Naive thymus-derived CD4-positive, alpha-beta T cell (primary cell): ENCODE results near the gene CAMKK2. TPM values are rescaled to one million over a fixed set of nuclear protein-coding genes. Genes with fewer than 3 reads are reported as not detected.
A peak's percentile ranks its signal among the peaks of the same experiment; 100 is the strongest.
"Not testable (repeated sequence)": the region's sequence is repeated elsewhere in the genome, so short reads cannot be mapped to it uniquely, and the experiment has no call there.

ENCODE experiments used
- ATAC-seq: fragments of 150-1000 bp; cut with Tn5 transposase; 2 replicates; pipeline ENCODE4 v1.10.0; 2021; ENCODE audit warnings: mild to moderate bottlenecking, moderate library complexity
- CTCF ChIA-PET: fragments of 350-600 bp; sonication (Branson Sonifier 250); formaldehyde crosslinking; loops from one replicate; lab custom pipeline; 2021; ENCODE audit warnings: antibody characterized with exemption; lab: Charles Lee
- POLR2A ChIA-PET: fragments of 350-600 bp; sonication (Branson Sonifier 250); formaldehyde crosslinking; loops from one replicate; lab custom pipeline; 2021; ENCODE audit warnings: antibody characterized with exemption, inconsistent platforms; lab: Charles Lee
- DNase-seq, 9 donors: peaks; one replicate each; pipeline versions ENCODE4 v3.0.0 to v3.0.0-alpha.2; 2020 to 2022; ENCODE audit warnings: mixed read lengths in 1 of 9
- H3K27ac ChIP-seq: one replicate; pipeline ENCODE4 v1.7.0; 2013; ENCODE audit warnings: mild to moderate bottlenecking, low read depth, low read length, moderate library complexity
- H3K27me3 ChIP-seq, 2 donors: one replicate each; pipeline ENCODE4 v1.7.0; 2013; ENCODE audit warnings: low read length in 2 of 2, mild to moderate bottlenecking in 2 of 2, moderate library complexity in 2 of 2; ENCODE audit not compliant: control insufficient read depth in 2 of 2, insufficient read depth in 2 of 2
- H3K36me3 ChIP-seq, 3 experiments: 1 replicate in 2 of 3; 2 replicates in 1 of 3; pipeline ENCODE4 v1.7.0; 2013; ENCODE audit warnings: low read length in 3 of 3, mild to moderate bottlenecking in 3 of 3, moderate library complexity in 1 of 3; ENCODE audit not compliant: insufficient read depth in 3 of 3, control insufficient read depth in 2 of 3
- H3K4me1 ChIP-seq, 2 donors: one replicate each; pipeline ENCODE4 v1.7.0; 2013; ENCODE audit warnings: low read length in 2 of 2, mild to moderate bottlenecking in 2 of 2, moderate library complexity in 1 of 2; ENCODE audit not compliant: control insufficient read depth in 2 of 2, insufficient read depth in 2 of 2
- H3K4me3 ChIP-seq: 2 replicates; pipeline ENCODE4 v1.7.0; 2013; ENCODE audit warnings: mild to moderate bottlenecking, low read length
- H3K9me3 ChIP-seq, 3 experiments: 1 replicate in 2 of 3; 2 replicates in 1 of 3; pipeline ENCODE4 v1.7.0; 2013; ENCODE audit warnings: low read length in 3 of 3; ENCODE audit not compliant: control insufficient read depth in 2 of 3
- H3K27ac Mint-ChIP-seq, 9 donors: one replicate each; pipeline ENCODE4 v1.8.0; 2020 to 2022; ENCODE audit warnings: mixed read lengths in 9 of 9, mild to moderate bottlenecking in 8 of 9, moderate library complexity in 5 of 9, inconsistent platforms in 2 of 9
- H3K27me3 Mint-ChIP-seq, 5 donors: one replicate each; pipeline ENCODE4 v1.8.0; 2021 to 2022; ENCODE audit warnings: mixed read lengths in 5 of 5, mild to moderate bottlenecking in 1 of 5
- H3K36me3 Mint-ChIP-seq, 5 donors: one replicate each; pipeline ENCODE4 v1.8.0; 2020 to 2022; ENCODE audit warnings: mixed read lengths in 5 of 5, mild to moderate bottlenecking in 3 of 5, inconsistent platforms in 1 of 5
- H3K4me1 Mint-ChIP-seq, 7 donors: one replicate each; pipeline ENCODE4 v1.8.0; 2020 to 2022; ENCODE audit warnings: mixed read lengths in 7 of 7, mild to moderate bottlenecking in 3 of 7, inconsistent platforms in 1 of 7
- H3K4me3 Mint-ChIP-seq, 10 donors: one replicate each; pipeline ENCODE4 v1.8.0; 2020 to 2022; ENCODE audit warnings: mild to moderate bottlenecking in 10 of 10, mixed read lengths in 10 of 10, moderate library complexity in 6 of 10, inconsistent platforms in 2 of 10
- H3K9me3 Mint-ChIP-seq, 11 donors: one replicate each; pipeline ENCODE4 v1.8.0; 2020 to 2022; ENCODE audit warnings: mixed read lengths in 11 of 11, mild to moderate bottlenecking in 4 of 11, inconsistent platforms in 1 of 11, moderate library complexity in 1 of 11
- intact Hi-C, 2 donors: fragments of 100-400 bp; cut with micrococcal nuclease; formaldehyde crosslinking; loops; one replicate each; pipeline ENCODE4 v1.15.1; 2023
- polyA plus RNA-seq, 2 donors: library from polyadenylated mRNA; unstranded; fragments of 300-500 nt; fragmentation: Illumina TruSeq; gene quantifications; one replicate each; pipeline ENCODE4 v1.2.3, GENCODE V29; 2021
- total RNA-seq, 6 experiments: library from RNA in 5 of 6; stranded (reverse) in 5 of 6; gene quantifications; 1 replicate in 5 of 6; 2 replicates in 1 of 6; pipeline ENCODE4 v1.2.3 and lab custom pipeline; 2021 to 2026

The CAMKK2 gene
- total and polyA plus RNA-seq, 7 experiments from 2014 or later: 13.9 to 38.7 (median 15.5) TPM

- DNase-seq: no peak
- H3K27me3 Mint-ChIP-seq: no peaks in the 10 kb centered on the region
- H3K27ac Mint-ChIP-seq: peak overlapping the region in 1 of 9 donors; percentile 10
- H3K36me3 ChIP-seq: peaks cover 0 to 39% (median 0%) of the 10 kb centered on the region in 3 experiments
- H3K4me3 Mint-ChIP-seq: no peak overlapping the region
- ChIA-PET CTCF (interaction anchor here (0.5 kb wide), 1 partner anchor 71 kb away, joined by 3 read pairs; no protein-coding TSS in a partner anchor), POLR2A (interaction anchor here (0.8 kb wide), 1 partner anchor 24 kb away, joined by 3 read pairs; no protein-coding TSS in a partner anchor)
- no peak overlapping the region for H3K27ac ChIP-seq
- intact Hi-C loops: no loop called here
- H3K36me3 Mint-ChIP-seq: peaks cover 5 to 42% (median 24%) of the 10 kb centered on the region in 5 donors
- H3K27me3 ChIP-seq: no peaks in the 10 kb centered on the region
- H3K4me1 ChIP-seq: no peaks in the 10 kb centered on the region
- H3K9me3 ChIP-seq: no peaks in the 10 kb centered on the region
- ATAC-seq: no peak
- peaks cover 0 to 2% (median 0%) of the 10 kb centered on the region in 7 donors for H3K4me1 Mint-ChIP-seq
- H3K4me3 ChIP-seq: no peak overlapping the region
- H3K9me3 Mint-ChIP-seq: no peaks in the 10 kb centered on the region
These were observed 32.4 kb downstream of the CAMKK2 start for GRCh38 chr12:121264135-121264534.

GRCh38 chr12:121263206-121263935, 33.1 kb downstream of the CAMKK2 start:
- Histone ChIP-seq H3K4me3 (no peak overlapping the region), H3K27ac (no peak overlapping the region), H3K36me3 (peaks cover 0 to 31% (median 0%) of the 10 kb centered on the region in 3 experiments), H3K27me3 (no peaks in the 10 kb centered on the region), H3K4me1 (no peaks in the 10 kb centered on the region), H3K9me3 (no peaks in the 10 kb centered on the region)
- POLR2A ChIA-PET: interaction anchor here (0.8 kb wide), 1 partner anchor 23 kb away, joined by 3 read pairs; no protein-coding TSS in a partner anchor
- DNase-seq: no peak
- H3K27ac Mint-ChIP-seq: peak overlapping the region in 1 of 9 donors; percentile 7
- H3K36me3 Mint-ChIP-seq: peaks cover 3 to 43% (median 21%) of the 10 kb centered on the region in 5 donors
- no peak for ATAC-seq
- CTCF ChIA-PET: interaction anchor here (0.5 kb wide), 1 partner anchor 71 kb away, joined by 3 read pairs; no protein-coding TSS in a partner anchor
- H3K9me3 Mint-ChIP-seq: no peaks in the 10 kb centered on the region
- H3K4me3 Mint-ChIP-seq: no peak overlapping the region
- intact Hi-C loops: no loop called here
- H3K4me1 Mint-ChIP-seq: peaks cover 0 to 2% (median 0%) of the 10 kb centered on the region in 7 donors
- H3K27me3 Mint-ChIP-seq: no peaks in the 10 kb centered on the region

GRCh38 chr12:121261398-121261797, 35.1 kb downstream of the CAMKK2 start:
- Histone ChIP-seq H3K36me3 (peaks cover 0 to 30% (median 0%) of the 10 kb centered on the region in 3 experiments), H3K27ac (no peak overlapping the region), H3K9me3 (no peaks in the 10 kb centered on the region), H3K4me1 (no peaks in the 10 kb centered on the region), H3K4me3 (no peak overlapping the region), H3K27me3 (no peaks in the 10 kb centered on the region)
- no peaks in the 10 kb centered on the region for H3K27me3 Mint-ChIP-seq
- CTCF ChIA-PET: no interaction called here
- intact Hi-C loops: no loop called here
- ATAC-seq: no peak
- DNase-seq: no peak
- H3K27ac Mint-ChIP-seq: no peak overlapping the region
- POLR2A ChIA-PET: no interaction called here
- H3K4me3 Mint-ChIP-seq: peak overlapping the region in 1 of 10 donors; percentile 14
- no peaks in the 10 kb centered on the region for H3K9me3 Mint-ChIP-seq
- H3K4me1 Mint-ChIP-seq: peaks cover 0 to 2% (median 0%) of the 10 kb centered on the region in 7 donors
- H3K36me3 Mint-ChIP-seq: peaks cover 3 to 49% (median 26%) of the 10 kb centered on the region in 5 donors

GRCh38 chr12:121260091-121260490, 36.4 kb downstream of the CAMKK2 start:
- Mint-ChIP-seq H3K4me1 (peaks cover 0 to 2% (median 0%) of the 10 kb centered on the region in 7 donors), H3K27me3 (no peaks in the 10 kb centered on the region), H3K4me3 (no peak overlapping the region), H3K27ac (no peak overlapping the region), H3K36me3 (peaks cover 0 to 48% (median 29%) of the 10 kb centered on the region in 5 donors), H3K9me3 (no peaks in the 10 kb centered on the region)
- H3K36me3 ChIP-seq: peaks cover 0 to 30% (median 0%) of the 10 kb centered on the region in 3 experiments
- intact Hi-C loops: no loop called here
- CTCF ChIA-PET: interaction anchor here (0.7 to 1.2 kb wide), 2 partner anchors 20 to 35 kb away, joined by 3 to 4 read pairs; no protein-coding TSS in a partner anchor
- H3K9me3 ChIP-seq: no peaks in the 10 kb centered on the region
- POLR2A ChIA-PET: no interaction called here
- no peak for ATAC-seq
- no peak overlapping the region for H3K4me3 ChIP-seq
- H3K4me1 ChIP-seq: no peaks in the 10 kb centered on the region
- no peak overlapping the region for H3K27ac ChIP-seq
- no peaks in the 10 kb centered on the region for H3K27me3 ChIP-seq
- no peak for DNase-seq

GRCh38 chr12:121259074-121259473, 37.4 kb downstream of the CAMKK2 start:
- no peaks in the 10 kb centered on the region for H3K27me3 ChIP-seq
- H3K27ac Mint-ChIP-seq: no peak overlapping the region
- H3K4me1 ChIP-seq: no peaks in the 10 kb centered on the region
- CTCF ChIA-PET: interaction anchor here (1.2 kb wide), 1 partner anchor 19 kb away, joined by 4 read pairs; no protein-coding TSS in a partner anchor
- no peak overlapping the region for H3K4me3 Mint-ChIP-seq
- H3K36me3 Mint-ChIP-seq: peaks cover 8 to 47% (median 36%) of the 10 kb centered on the region in 5 donors
- H3K4me3 ChIP-seq: no peak overlapping the region
- intact Hi-C loops: no loop called here
- H3K27ac ChIP-seq: no peak overlapping the region
- DNase-seq: no peak
- no peaks in the 10 kb centered on the region for H3K27me3 Mint-ChIP-seq
- H3K9me3 ChIP-seq: no peaks in the 10 kb centered on the region
- no peaks in the 10 kb centered on the region for H3K9me3 Mint-ChIP-seq
- peaks cover 0 to 2% (median 0%) of the 10 kb centered on the region in 7 donors for H3K4me1 Mint-ChIP-seq
- ATAC-seq: no peak
- POLR2A ChIA-PET: no interaction called here
- peaks cover 0 to 34% (median 0%) of the 10 kb centered on the region in 3 experiments for H3K36me3 ChIP-seq

GRCh38 chr12:121257704-121258449, 38.6 kb downstream of the CAMKK2 start:
- H3K36me3 Mint-ChIP-seq: peaks cover 19 to 52% (median 45%) of the 10 kb centered on the region in 5 donors
- peak overlapping the region in 1 of 9 donors; percentile 25 for H3K27ac Mint-ChIP-seq
- H3K4me3 Mint-ChIP-seq, H3K4me1 Mint-ChIP-seq, DNase-seq, H3K4me1 ChIP-seq, intact Hi-C loops, H3K9me3 Mint-ChIP-seq, H3K27ac ChIP-seq, H3K27me3 ChIP-seq, ATAC-seq, H3K9me3 ChIP-seq, CTCF ChIA-PET, H3K27me3 Mint-ChIP-seq, H3K4me3 ChIP-seq: not testable (repeated sequence)
- H3K36me3 ChIP-seq: peaks cover 0 to 29% (median 3%) of the 10 kb centered on the region in 3 experiments
- POLR2A ChIA-PET: interaction anchor here (0.7 to 0.8 kb wide), 2 partner anchors 13 to 17 kb away, joined by 3 to 4 read pairs; no protein-coding TSS in a partner anchor
